Measurements from ENCODE around the gene CCT7. TPM values are rescaled to one million over a fixed set of nuclear protein-coding genes. Genes with fewer than 3 reads are reported as not detected.
A peak's percentile ranks its signal among the peaks of the same experiment; 100 is the strongest.

CCT7 gene
- total RNA-seq, 1 donor from 2014 or later, result 164 TPM

DNA sequence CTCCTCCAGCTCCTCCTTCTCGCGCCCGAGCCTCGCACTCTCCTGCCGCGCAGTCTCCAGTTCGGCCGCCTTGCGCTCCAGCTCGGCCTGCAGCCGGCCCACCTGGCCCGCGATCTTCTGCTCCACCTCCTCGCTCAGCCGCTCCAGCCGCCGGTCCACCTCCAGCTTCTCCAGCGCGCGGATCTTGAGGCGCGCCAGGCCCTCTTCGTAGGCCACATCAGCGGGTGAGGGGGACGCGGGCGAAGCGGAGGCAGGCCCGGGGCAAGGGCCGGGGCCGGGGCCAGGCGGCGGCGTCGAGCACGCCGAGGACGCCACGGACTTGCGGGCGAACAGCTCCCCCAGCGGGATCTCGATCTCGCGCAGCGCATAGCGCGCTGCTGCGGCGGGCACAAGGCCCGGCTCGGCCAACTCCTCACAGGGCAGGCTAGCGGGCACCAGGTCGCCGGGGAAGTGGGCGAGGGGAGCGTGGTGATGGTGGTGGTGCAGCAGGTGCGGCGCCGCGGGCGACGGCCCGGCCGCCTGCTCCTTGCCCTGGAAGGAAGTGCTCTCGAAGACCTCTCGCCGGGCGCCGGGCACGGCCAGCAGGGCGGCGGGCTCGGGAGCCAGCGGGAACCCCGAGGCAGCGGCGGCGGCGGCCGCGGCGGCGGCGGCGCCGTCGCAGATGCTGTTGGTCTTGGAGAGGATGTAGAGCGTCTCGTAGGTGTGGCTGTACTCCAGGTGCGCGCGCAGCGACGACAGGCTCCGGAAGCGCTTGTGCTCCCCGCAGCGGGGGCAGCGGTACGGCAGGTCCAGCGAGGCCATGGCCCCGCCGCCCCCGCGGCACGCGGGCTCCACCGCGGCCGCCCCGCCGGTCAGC, 35.0 kb downstream of the CCT7 start:
- no peak for DNase-seq

DNA sequence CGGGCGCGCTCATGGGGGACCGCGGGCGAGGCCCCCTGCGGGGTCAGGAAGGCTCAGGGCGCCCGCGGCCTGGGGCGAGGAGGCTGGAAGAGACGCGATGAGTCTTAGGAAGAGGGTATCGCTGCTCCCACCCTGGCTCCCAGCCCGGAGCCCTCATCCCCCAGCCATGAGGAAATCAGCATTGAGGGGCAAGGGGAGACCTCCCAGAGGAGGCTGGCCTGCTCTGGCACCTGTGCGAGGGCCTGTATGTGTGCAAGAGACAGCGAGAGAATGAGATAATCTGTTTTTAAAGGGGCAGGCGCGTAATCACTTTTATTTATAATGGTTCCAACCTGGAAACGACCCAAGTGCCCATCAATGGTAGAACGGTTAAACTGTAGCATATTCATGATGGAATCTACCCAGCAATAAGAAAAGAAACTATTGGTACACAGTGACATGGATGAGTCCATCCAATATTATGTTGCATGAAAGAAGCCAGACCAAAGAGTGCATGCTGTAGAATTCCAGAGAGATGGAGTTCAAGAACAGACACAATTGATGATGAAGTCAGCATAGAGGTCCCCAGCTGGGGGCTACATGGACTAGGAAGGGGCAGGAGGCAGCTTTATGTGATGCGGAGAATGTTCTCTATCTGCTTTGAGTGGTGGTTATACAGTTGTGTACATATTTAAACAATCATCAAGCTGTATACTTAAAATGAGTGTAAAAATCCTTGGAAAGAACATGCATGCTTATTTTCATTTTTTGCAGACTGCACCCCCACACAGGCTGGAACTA, 35.8 kb downstream of the CCT7 start:
- DNase-seq, result no peak

DNA sequence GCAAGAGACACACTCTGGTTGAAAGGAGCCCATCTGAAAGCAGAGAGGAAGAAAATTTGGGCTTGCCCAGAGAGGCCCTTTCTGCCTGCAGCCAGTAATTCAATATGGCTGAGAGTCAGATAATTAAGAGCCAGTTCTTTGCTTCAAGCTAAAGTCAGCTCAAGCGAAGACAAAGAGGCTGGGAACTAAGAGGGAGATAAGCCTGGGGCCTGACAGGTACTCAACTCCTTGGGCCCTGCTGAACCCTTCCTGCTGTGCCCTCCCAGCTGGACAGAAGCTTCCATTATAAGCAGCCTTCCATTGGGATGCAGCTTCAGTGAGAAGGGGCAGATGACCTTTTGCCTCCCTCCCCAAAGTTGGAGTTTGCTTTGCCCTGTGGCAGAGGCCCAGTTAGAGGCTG, 38.2 kb downstream of the CCT7 start:
- no peak for DNase-seq

DNA sequence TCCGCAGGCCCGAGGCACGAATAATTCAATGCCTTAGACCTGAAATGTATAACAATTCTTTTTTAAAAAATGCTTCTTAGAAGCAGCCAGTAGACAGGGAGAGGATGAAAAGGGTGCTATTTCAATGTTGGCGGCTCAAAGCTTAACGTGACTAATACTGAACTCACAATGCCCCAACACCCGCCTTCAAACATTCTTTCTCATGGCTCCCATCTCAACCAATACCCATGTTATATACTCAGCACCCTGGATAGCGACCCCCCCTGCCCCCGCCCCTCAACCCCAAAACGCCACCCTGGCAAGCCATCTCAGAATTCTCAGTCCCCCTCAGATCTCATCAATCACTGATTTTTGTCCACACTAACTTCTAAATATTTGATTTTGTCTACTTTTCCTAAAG, 45.7 kb downstream of the CCT7 start:
- DNase-seq, result no peak

DNA sequence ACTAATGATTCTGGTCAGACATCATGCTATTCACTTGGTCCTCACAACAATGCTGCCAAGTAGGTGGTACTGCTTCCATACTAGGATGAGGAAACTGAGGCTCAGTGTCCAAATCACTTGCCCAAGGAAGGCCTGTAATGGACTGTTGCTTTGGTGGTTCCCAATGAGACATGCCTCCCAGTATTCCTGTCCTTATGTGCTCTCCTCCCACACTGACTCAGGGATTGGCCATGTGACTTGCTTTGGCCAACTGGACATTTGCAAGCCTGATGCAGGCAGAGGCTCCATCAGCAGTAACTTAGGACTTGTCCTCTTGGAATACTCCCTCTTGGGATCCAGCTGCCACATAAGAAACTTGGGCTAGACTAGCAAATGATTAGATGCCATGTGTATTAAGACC, 47.1 kb downstream of the CCT7 start:
- DNase-seq, result no peak

DNA sequence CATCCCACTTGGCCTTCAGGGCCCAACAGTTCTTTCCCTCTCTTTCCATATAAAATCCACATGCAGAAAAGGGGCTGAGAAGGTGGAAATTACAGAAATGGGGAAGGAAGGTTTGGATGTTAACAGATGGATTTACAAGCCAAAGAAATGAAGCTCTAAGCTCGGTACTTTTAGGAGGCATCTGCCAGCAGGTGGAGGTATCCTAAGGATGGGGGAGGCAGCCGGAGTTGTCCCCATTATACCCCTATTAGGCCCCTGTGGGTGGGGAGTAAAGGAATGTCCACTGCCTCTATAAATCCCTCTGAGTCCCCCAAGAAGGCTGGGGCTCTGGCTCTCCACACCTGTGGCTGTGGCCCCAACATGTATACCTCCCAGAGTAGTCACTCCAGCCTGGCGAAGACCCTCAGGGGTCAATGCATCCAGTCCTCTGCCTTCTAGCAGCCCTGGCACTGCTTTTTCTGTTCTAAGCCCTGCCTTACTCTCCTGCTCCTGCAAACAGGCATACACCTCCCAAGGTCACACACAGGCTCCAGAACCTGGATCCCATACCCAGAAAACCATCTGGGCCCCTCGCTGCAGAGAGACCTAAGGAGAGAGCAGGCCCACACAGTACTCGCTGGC, 48.9 kb downstream of the CCT7 start:
- DNase-seq, result no peak

DNA sequence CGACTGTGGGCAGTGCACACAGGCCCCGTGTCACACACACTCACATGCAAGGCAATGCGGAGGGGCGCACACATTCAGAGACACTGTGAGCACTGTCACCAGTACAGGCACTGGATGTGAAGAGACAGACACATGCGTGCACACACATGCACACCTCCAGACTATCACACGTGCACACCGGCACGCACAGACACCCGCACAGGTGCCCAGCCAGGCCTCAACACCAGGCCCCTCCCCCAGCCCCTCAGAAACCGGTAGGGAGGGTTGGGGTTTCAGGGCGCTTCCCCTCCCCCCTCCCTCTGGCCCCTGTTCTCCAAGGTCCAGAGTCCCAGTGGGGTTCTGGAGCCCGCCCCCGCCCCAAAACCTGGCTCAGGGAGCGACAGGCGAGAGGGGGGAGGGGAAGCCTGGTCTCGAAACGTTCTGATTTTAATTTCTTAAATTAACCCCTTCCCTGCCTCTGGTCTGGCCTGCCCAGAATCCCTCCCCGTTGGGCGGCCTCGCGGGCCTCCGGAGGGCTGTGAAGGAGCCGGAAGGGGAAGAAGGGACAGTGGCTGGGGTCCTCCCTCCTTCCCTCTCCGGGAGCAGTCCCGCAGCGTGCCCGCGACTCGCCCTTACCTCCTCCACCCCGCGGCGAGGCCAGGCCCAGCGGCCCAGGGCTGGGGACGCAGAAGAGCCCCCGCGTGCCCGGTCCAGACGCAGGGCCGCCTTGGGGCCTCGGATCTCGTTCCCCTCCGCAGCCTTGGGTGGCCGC, 49.6 kb downstream of the CCT7 start:
- no peak for DNase-seq

DNA sequence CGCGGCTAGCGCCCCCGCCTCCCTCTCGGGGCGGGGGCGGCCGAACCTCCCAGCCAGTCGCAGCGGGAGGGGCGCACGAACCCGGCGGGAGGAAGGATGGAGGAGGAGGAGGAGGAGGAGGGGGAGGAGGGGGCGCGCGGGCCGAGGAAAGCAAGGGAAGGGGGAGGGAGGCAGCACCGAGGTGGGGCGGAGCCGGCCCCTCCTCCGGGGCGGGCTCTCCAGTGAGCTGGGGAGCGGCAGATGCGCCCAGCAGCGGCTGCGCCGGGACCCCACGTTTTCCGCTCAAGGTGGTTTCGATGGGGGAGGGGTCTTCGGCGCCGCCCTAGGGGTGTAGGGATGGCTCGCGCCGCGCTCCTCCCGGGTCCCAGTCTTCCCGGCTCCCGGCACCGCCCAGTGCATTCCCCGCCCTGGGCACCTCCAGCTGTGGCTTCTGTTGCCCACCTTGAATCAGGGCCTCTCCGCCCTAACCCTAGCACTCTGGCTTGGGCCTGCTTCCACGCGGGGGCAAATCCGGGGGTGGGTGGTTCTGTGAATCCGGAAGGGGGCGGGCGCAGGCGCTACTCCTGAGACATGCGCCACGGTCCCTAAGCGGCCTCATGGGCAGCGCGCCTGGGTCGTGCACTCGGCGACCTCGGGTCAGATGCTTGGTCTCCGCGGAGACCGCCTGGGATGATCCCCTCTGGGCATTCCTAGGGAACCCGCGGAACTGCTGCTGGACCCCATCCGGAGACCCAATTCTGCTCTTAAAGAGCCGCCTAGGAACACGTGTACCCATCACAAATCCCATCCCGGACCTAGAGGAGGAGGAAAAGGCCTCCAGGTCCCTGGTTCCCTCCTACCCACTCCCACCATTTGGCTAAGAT, 50.4 kb downstream of the CCT7 start, which contains the start of gene FBXO41:
TSS of gene FBXO41 (minus strand) at position 183 of the 863 bp plus-strand sequence. CDS start 14,848 bp downstream, outside the sequence.
- DNase-seq, result no peak

DNA sequence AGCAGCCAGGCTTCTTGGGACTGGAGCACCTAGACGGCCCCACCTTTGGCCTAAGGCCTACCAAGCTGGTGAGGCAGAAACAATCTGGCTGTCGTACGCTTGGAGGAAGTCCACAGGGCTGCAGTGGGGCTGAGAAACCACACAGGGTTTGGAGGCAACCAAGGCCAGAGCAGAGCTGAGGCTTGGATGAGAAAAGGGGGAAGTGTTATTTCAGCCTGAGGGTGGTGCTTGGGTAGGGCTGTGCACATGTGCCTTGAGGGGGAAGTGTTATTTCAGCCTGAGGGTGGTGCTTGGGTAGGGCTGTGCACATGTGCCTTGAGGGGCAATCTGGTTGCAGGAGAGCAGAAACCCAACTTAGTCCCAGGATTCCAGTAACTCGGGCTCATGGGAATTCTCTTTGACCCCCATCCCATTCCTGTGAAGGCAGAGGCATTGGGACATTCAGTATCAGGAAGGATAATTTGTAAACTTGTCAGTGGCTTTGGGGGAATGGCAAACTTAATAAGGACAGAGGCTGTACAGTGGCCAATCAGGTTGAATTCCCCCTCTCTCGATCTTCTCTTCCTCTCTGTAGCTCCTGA, 51.1 kb downstream of the CCT7 start:
- no peak for DNase-seq

DNA sequence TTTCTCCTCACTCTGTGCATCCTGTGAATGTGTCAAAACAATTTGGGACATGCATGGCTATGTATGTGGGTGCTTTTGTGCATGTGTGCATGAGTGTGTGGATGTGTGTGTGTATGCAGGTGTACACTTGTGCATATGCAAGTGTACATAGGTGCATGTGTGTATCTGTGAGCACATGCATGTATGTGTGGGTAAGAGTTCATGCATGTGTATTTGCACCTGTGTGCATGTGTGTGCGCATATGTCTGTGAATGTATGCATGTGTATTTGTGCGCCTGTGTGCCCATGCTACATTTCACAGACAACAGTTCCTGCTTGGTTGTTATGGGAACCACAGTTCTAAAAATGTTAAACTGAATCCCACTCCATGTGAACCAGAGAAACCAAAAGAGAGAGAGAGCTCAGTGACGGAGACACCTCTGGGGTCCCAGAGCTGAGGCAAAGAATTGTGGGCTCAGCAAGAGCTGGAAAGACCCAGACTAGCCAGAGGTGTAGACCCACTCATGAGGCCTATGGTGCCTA, 52.1 kb downstream of the CCT7 start:
- DNase-seq, result no peak

DNA sequence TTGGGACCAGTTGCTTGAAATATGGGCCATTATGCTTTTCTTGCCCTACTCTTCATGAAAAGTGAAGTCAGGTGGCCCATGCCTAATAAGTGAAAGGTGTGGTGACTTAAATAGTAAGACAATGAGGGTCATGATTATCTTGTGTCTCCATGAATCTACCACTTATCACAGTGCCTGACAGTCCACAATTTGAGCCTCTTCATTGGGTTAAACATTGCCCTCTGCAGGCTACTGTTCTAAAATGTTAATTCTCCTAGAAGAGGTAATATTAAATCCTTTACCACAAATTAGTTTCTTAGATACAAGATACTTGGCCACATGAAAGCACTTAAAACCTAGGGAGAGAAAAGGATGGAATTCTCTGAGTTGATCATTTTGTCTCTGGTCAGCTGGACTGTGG, 55.2 kb downstream of the CCT7 start:
- DNase-seq, result no peak

DNA sequence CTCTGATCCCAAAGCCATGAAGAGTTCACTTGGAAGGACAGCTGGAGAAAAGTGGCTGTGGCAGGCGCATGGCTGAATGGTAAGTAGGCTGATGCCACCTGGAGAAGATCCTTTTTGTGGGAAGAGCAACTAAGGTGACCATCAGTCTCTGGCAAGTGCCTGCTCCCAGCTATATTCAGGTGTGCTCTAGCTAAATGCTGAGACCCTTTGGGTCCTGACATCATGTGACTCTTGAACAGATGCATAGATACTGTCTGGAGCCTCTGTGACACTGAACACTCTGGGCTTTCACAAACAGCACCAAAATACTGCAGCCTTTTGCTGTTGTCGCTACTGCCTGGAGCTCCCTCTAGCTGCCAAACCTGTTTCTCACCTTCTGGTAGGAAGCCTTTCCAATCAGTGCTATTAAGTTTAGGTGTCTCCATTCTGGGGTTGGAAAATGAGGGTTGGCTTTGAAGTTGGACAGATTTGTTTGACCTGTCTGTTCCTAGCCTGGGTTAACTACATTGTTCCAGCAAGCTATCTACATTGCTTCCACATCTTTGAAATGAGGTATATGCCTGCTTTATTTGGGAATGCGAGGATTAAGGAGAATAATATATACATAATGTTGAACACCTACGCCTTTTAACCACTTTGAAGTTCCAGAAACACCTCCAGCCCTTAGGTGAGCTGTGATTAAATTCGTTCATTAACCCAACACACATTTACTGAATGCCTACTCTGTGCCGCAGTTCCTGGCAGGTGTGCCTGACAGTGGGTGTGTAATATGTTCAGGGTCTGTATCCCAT, 56.1 kb downstream of the CCT7 start:
- no peak for DNase-seq

DNA sequence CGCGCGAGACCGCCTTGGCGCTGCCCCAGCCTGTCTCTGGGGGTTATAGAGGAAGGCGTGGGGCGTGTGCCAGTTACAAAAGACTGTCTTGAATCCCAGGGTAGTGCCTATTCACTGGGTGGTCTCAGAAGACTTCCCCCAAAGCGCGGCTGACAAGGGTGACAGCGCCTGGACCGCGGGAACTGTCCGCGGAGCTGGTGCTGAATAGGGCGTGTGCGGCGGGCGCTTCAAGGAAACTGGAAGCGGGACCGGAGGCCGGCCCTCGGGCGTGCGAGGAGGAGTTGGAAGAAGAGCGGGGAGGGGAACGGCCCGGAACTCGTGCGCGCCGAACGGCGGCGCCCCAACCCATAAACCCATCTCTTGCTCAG, 57.0 kb downstream of the CCT7 start:
- no peak for DNase-seq

DNA sequence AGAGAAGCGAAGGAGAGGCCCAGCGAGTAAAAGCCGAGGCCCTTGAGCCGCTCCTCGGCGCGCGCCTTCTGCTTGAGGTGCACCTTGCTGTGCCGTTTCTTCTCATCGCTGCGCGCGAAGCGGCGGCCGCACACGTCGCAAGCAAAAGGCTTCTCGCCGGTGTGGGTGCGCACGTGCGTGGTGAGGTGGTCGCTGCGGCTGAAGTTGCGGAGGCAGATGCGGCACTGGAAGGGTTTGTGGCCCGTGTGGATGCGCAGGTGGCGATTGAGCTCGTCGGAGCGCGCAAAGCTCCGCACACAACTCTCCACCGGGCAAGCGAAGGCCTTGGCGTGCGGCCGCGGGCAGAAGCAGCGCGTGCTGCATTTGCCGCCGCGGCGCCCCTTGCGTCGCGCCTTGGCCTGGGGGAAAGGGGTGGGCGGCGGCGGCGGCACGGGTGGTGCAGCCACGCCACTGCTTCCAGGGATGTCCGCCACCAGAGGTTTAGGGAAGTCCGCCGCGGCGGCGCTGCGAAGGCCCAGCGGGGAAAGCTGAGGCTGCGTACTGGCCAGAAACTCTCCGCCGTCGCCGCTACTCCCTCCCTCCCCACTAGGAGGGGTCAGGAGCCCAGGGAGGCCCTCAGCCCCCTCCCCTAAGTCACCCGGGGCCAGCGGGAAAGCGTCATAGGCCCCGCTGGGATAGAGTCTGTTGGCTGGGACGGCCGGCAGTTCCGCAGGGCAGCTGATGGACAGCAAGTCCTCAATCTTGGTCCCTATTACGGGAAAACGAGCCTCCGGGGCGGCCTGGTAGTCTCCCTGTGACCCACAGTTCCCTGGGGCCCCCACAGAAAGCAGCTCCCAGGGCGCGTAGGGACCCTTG, 57.6 kb downstream of the CCT7 start:
- no peak for DNase-seq

DNA sequence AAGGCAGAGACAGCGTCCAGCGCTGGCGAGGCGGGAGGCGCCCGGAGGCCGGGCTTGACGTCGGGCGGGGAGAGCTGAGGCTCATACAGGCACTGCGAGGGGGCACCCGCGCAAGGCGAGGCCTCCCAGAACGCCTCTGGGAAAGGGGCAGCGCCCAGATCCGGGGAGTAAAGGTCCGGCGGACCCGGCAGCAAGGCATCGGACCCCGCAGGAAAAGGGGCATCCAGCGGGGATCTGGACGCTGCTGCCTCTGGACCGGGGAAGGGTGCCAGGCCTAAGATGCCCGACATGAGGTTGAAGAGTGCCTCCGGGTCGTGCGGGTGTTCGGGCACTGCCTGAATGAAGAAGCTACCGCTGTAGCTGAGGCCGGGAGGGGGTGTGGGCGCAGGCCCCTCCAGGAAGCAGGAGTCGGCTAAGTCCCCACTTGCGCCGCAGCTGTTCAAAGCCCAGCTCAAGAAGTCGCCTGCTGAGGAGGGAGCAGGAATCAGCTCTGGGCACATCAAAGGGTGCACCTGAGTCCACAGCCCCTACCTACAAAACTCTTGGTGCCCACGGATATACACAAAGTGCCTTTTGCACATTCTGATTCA, 58.3 kb downstream of the CCT7 start:
- no peak for DNase-seq

DNA sequence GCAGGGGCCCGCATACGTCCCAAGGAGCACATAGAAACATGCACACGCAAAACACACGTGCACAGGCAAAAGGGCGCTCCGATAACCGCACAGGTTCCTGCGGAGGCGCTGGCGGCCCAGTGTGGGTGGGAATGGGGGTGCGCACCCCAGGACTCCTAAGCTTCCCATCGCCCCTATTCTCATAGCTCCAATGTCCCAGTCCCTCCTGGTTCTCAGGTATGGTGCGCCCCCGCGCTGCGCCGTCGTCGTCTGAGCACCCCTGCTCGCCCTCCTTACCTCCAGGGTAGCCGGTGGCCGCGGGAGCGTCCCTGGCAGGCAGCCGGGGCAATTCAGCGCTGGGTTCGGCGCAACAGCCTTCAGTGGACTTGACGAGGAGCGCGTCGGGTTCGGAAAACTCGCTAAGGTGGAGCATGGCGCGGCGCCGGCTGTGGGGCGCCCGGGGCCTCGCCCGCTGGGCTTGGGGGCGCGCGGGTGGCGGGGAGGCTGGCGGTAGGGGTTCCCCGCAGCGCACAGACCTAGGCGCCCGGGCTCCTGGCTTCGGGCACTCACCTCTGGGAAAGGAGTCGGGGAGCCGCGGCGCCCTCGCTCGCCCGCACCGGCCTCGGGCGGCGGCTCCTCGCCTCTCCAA, 58.9 kb downstream of the CCT7 start:
- no peak for DNase-seq

DNA sequence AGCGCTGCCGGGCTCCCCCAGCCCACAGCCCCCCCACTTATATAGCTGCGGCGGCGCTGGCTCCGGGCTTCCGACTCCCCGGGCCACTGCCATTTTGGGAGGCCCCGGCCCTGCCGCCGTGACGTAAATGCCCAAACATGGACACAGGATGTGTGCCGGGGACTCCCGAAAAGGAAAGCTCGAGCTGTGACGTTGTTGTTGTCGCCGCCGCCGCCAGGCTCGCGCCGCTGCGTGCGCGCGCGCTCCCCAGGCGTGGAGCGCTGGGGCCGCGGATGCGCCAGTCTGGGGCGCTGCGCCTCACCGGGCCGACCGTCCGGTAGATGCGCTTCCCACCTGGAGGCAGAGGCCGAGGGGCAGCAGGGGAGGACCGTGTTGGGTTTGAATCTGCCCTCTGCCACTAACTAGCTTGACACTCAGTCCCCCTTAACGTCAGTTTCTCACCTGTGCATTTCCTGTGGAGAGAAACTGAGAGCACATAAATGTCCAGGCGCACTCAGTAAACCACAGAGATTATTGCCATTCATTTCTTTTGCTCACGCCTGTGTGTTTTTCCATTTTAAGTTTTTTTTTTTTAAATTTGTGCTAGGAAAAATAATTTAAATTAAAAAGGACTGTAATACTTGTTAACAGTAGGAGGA, 59.5 kb downstream of the CCT7 start, which contains the start of gene EGR4:
TSS of gene EGR4 (minus strand) at position 15 of the 638 bp plus-strand sequence. CDS start 231 bp downstream, outside the sequence.
- peak; percentile 77 for DNase-seq
